ENCODE measurements around the gene SLC25A41. TPM values are rescaled to one million over a fixed set of nuclear protein-coding genes. Genes with fewer than 3 reads are reported as not detected.
"Not testable (repeated sequence)": the region's sequence is repeated elsewhere in the genome, so short reads cannot be mapped to it uniquely, and the experiment has no call there.

The SLC25A41 gene
- polyA plus RNA-seq, 1 donor from 2014 or later = 3.8 TPM

DNA sequence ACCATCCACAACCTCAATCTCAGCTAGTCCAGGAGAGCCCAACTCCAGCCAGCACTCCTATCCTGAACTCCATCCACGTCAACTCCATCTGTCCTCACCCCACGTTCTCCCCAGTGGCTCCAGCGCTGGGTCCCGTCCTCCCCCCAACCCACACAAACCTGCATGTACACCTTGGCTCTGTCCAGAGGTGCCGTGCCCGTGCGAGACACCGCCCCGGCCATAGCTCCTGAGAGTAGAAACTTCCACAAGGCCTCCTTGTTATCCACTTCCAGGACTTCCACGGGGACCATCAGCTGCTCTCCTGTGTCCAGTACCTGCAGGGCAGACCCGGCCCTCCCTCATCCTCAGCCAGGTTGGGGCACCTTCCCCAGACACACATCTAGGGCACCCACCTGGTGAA, 1.7 kb downstream of the SLC25A41 start:
- no peak overlapping the region for H3K4me3 ChIP-seq (ENCODE audit: low read length)
- H3K9ac ChIP-seq (ENCODE audit: low read length) = no peak overlapping the region
- TF ChIP-seq, protein P1, sequence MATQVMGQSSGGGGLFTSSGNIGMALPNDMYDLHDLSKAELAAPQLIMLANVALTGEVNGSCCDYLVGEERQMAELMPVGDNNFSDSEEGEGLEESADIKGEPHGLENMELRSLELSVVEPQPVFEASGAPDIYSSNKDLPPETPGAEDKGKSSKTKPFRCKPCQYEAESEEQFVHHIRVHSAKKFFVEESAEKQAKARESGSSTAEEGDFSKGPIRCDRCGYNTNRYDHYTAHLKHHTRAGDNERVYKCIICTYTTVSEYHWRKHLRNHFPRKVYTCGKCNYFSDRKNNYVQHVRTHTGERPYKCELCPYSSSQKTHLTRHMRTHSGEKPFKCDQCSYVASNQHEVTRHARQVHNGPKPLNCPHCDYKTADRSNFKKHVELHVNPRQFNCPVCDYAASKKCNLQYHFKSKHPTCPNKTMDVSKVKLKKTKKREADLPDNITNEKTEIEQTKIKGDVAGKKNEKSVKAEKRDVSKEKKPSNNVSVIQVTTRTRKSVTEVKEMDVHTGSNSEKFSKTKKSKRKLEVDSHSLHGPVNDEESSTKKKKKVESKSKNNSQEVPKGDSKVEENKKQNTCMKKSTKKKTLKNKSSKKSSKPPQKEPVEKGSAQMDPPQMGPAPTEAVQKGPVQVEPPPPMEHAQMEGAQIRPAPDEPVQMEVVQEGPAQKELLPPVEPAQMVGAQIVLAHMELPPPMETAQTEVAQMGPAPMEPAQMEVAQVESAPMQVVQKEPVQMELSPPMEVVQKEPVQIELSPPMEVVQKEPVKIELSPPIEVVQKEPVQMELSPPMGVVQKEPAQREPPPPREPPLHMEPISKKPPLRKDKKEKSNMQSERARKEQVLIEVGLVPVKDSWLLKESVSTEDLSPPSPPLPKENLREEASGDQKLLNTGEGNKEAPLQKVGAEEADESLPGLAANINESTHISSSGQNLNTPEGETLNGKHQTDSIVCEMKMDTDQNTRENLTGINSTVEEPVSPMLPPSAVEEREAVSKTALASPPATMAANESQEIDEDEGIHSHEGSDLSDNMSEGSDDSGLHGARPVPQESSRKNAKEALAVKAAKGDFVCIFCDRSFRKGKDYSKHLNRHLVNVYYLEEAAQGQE (IDR thresholded peaks at IDR 0.05; ENCODE audit: borderline replicate concordance) = no peak
- no peak for TF ChIP-seq SMC3 (conservative IDR thresholded peaks at IDR 0.05; ENCODE audit: poor library complexity)
- TF ChIP-seq, protein P2, sequence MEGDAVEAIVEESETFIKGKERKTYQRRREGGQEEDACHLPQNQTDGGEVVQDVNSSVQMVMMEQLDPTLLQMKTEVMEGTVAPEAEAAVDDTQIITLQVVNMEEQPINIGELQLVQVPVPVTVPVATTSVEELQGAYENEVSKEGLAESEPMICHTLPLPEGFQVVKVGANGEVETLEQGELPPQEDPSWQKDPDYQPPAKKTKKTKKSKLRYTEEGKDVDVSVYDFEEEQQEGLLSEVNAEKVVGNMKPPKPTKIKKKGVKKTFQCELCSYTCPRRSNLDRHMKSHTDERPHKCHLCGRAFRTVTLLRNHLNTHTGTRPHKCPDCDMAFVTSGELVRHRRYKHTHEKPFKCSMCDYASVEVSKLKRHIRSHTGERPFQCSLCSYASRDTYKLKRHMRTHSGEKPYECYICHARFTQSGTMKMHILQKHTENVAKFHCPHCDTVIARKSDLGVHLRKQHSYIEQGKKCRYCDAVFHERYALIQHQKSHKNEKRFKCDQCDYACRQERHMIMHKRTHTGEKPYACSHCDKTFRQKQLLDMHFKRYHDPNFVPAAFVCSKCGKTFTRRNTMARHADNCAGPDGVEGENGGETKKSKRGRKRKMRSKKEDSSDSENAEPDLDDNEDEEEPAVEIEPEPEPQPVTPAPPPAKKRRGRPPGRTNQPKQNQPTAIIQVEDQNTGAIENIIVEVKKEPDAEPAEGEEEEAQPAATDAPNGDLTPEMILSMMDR (IDR thresholded peaks at IDR 0.05; ENCODE audit: poor library complexity, severe bottlenecking) = no peak
- TF ChIP-seq EP300 (conservative IDR thresholded peaks at IDR 0.05; ENCODE audit: poor library complexity, severe bottlenecking) = no peak
- TF ChIP-seq TAF1 (IDR thresholded peaks at IDR 0.05; ENCODE audit: low read depth) = no peak
- no peak for TF ChIP-seq RAD21 (conservative IDR thresholded peaks at IDR 0.05)
- TF ChIP-seq EZH2 (IDR thresholded peaks at IDR 0.05; ENCODE audit: borderline replicate concordance, insufficient read depth, low read length, poor library complexity, severe bottlenecking) = no peak
- TF ChIP-seq MXI1 (conservative IDR thresholded peaks at IDR 0.05; ENCODE audit: poor library complexity, severe bottlenecking) = no peak
- TF ChIP-seq POLR2AphosphoS5 (IDR thresholded peaks at IDR 0.05) = no peak
- no peaks in the 10 kb centered on the region for H4K20me1 ChIP-seq (ENCODE audit: insufficient read depth)
- H3K79me2 ChIP-seq (replicated peaks; ENCODE audit: insufficient read depth, low read length) = no peaks in the 10 kb centered on the region
- no peak overlapping the region for H2AFZ ChIP-seq (ENCODE audit: low read depth, low read length)
- H3K36me3 ChIP-seq (ENCODE audit: insufficient read depth, low read length) = no peaks in the 10 kb centered on the region
- no peaks in the 10 kb centered on the region for H3K9me3 ChIP-seq (ENCODE audit: low read length)
- H3K4me2 ChIP-seq (ENCODE audit: low read length) = no peak overlapping the region
- H3K27me3 ChIP-seq (ENCODE audit: insufficient read depth, low read depth, low read length) = no peaks in the 10 kb centered on the region
- no peaks in the 10 kb centered on the region for H3F3A ChIP-seq (ENCODE audit: insufficient read depth, low read length, poor library complexity, severe bottlenecking)
- H3K9me2 ChIP-seq (ENCODE audit: insufficient read depth, low read length) = no peaks in the 10 kb centered on the region
- no peak overlapping the region for H3K27ac ChIP-seq (ENCODE audit: low read length)

DNA sequence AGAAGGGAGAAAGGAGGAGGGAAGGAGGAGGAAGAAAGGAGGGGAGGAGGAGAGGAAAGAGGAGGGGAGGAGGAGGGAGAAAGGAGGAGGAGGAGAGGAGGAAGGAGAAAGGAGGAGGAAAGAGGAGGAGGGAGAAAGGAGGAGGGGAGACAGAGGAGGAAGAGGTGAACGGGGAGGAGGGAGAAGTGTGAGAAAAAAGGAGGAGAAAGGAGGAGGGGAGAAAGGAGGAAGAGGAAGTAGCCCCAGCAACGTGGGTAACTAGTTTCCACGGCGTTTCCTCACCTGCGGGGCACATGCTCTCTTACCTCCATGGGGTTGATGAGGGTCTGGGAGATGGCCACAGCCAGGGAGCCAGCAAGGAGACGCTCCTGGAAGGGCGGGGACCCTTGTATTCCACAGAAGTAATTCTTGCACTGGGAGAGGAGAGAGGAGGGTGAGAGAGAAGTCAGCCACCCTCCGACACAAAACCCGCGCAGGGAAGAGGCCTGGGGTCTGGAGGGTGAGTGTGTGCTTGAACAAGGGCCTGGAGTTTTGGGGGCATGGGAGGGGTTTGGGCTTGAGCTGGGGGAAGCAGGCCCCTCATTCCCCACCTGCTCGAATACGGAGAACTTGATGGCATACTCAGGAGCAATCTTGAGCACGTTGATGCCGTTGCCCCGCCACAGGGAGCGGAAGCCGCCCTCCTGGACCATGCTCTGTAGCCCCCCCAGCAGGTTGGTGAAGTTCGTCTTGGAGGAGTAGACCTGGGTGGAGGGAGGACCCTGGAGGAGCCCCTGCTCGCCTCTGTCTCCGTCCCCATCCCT, 3.9 kb downstream of the SLC25A41 start:
- Histone ChIP-seq H2AFZ (ENCODE audit: low read depth, low read length) (no peak overlapping the region), H4K20me1 (ENCODE audit: insufficient read depth) (no peaks in the 10 kb centered on the region), H3K79me2 (replicated peaks; ENCODE audit: insufficient read depth, low read length) (no peaks in the 10 kb centered on the region), H3K4me3 (ENCODE audit: low read length) (no peak overlapping the region), H3K9me3 (ENCODE audit: low read length) (no peaks in the 10 kb centered on the region), H3K9ac (ENCODE audit: low read length) (no peak overlapping the region), H3F3A (ENCODE audit: insufficient read depth, low read length, poor library complexity, severe bottlenecking) (no peaks in the 10 kb centered on the region), H3K27ac (ENCODE audit: low read length) (no peak overlapping the region), H3K9me2 (ENCODE audit: insufficient read depth, low read length) (no peaks in the 10 kb centered on the region), H3K4me2 (ENCODE audit: low read length) (no peak overlapping the region), H3K27me3 (ENCODE audit: insufficient read depth, low read depth, low read length) (no peaks in the 10 kb centered on the region), H3K36me3 (ENCODE audit: insufficient read depth, low read length) (no peaks in the 10 kb centered on the region)
- no peak for TF ChIP-seq POLR2AphosphoS5 (IDR thresholded peaks at IDR 0.05)
- TF ChIP-seq, protein P2 (IDR thresholded peaks at IDR 0.05; ENCODE audit: poor library complexity, severe bottlenecking) = no peak
- no peak for TF ChIP-seq EZH2 (IDR thresholded peaks at IDR 0.05; ENCODE audit: borderline replicate concordance, insufficient read depth, low read length, poor library complexity, severe bottlenecking)
- TF ChIP-seq, protein P1 (IDR thresholded peaks at IDR 0.05; ENCODE audit: borderline replicate concordance) = no peak
- no peak for TF ChIP-seq TAF1 (IDR thresholded peaks at IDR 0.05; ENCODE audit: low read depth)

DNA sequence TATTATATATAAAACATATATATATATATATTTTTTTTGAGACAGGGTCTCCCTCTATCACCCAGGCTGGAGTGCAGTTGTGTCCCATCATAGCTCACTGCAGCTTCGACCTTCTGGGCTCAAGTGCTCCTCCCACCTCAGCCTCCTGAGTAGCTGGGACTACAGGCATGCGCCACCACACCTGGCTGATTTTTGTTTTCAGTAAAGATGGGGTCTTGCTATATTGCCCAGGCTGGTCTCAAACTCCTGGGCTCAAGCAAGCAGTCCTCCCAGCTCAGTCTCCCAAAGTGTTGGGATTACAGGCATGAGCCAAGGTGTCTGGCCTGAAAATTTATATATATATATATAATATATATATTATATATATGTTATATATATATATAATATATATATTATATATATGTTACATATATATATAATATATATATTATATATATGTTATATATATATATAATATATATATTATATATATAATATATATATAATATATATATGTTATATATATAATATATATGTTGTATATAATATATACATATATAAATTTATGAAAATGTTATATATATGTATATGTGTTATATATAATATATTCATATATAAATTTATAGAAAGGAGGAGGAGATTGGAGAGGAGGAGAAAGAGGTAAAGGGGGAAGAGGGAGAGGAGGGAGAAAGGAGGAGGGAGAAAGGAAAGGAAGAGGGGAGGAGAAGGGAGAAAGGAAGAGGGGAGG, 4.7 kb downstream of the SLC25A41 start:
- H3K4me3 ChIP-seq (ENCODE audit: low read length); H3K27ac ChIP-seq (ENCODE audit: low read length); H3K9me2 ChIP-seq (ENCODE audit: insufficient read depth, low read length); H2AFZ ChIP-seq (ENCODE audit: low read depth, low read length); H3K36me3 ChIP-seq (ENCODE audit: insufficient read depth, low read length); H3K4me2 ChIP-seq (ENCODE audit: low read length); H3K9ac ChIP-seq (ENCODE audit: low read length); H3K27me3 ChIP-seq (ENCODE audit: insufficient read depth, low read depth, low read length); H3K79me2 ChIP-seq (replicated peaks; ENCODE audit: insufficient read depth, low read length); H4K20me1 ChIP-seq (ENCODE audit: insufficient read depth); H3F3A ChIP-seq (ENCODE audit: insufficient read depth, low read length, poor library complexity, severe bottlenecking); H3K9me3 ChIP-seq (ENCODE audit: low read length): not testable (repeated sequence)
